Bronchial epithelial cell (primary cell): ENCODE results near the gene SEZ6L. TPM values are rescaled to one million over a fixed set of nuclear protein-coding genes. Genes with fewer than 3 reads are reported as not detected.

Experiments
- DNase-seq: peaks from one replicate; pipeline ENCODE4 v3.0.0-alpha.2; 2010; ENCODE audit warnings: low read depth
- FAIRE-seq: peaks from 2 replicates; lab custom pipeline; 2011; peaks lifted over from hg19 to GRCh38; lab: Jason Lieb, UNC
- H3K27me3 ChIP-seq: 2 replicates; pipeline ENCODE4 v1.5.1; 2011; ENCODE audit warnings: low read length; ENCODE audit not compliant: control insufficient read depth, insufficient read depth
- H3K36me3 ChIP-seq: 2 replicates; pipeline ENCODE4 v1.5.1; 2011; ENCODE audit warnings: low read length; ENCODE audit not compliant: control insufficient read depth, insufficient read depth
- H3K4me3 ChIP-seq: 2 replicates; pipeline ENCODE4 v1.5.1; 2011; ENCODE audit warnings: mild to moderate bottlenecking, low read depth, low read length, control low read depth
- CTCF ChIP-seq: IDR thresholded peaks from 2 replicates; pipeline ENCODE4 v1.5.1; 2011; ENCODE audit warnings: mild to moderate bottlenecking, moderate library complexity, low read length, control low read depth, inconsistent platforms; ENCODE audit not compliant: insufficient read depth, severe bottlenecking
- total RNA-seq: library from RNA; depleted of rRNA; stranded (reverse); fragments of >200 nt; gene quantifications from 2 replicates; pipeline ENCODE4 v1.2.1, GENCODE V29; 2014

The SEZ6L gene
- total RNA-seq, 1 donor from 2014 or later, result not detected

DNA sequence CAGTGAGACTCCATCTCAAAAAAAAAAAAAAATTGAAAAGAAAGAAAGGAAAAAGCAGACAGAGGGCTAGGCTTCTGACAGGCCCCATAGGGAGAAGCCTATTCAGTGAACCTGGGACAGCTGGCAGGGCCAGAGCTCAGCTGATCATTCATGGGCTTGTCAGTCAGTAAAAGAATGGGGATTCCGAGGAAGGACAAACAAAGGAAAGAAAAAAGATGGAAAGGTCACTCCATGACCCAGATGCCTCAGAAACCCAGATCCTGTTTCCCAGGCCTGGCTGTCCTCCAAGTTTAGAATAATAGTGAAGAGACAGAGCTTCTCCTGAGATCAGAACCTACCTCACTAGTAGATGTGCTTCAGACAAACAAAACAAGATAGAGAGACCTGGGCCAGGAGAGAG, 225.5 kb downstream of the SEZ6L start:
- FAIRE-seq, result no peak
- no peaks in the 10 kb centered on the region for H3K27me3 ChIP-seq

DNA sequence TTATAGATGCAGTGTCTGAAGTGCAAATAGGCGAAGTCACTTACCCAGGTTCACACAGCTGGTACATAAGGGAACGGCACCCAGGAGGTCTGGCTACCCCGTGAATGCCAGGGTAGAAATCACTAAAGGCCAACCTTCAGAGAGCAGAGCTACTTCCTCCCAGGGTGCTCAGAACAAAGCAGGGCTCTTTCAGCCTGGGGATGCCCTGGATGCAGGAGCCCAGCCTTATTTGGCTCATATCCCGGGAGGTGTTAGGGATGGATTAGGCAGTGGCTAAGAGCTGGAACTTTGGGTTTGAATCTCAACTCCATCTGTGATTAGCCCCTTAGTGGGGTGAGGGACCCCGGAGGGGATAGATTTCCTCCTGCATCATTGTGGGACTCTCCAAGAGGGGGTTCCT, 226.7 kb downstream of the SEZ6L start:
- Histone ChIP-seq H3K36me3 (no peaks in the 10 kb centered on the region), H3K4me3 (no peak overlapping the region), H3K27me3 (no peaks in the 10 kb centered on the region)
- no peak for DNase-seq
- no peak for FAIRE-seq
- no peak for TF ChIP-seq CTCF

More for the DNA sequence above, 225.5 kb downstream of the SEZ6L start:
- TF ChIP-seq CTCF, result no peak
- no peak for DNase-seq
- Histone ChIP-seq H3K4me3 (no peak overlapping the region), H3K36me3 (no peaks in the 10 kb centered on the region)

GRCh38 chr22:26398741-26399153, 229.5 kb downstream of the SEZ6L start:
- H3K27me3 ChIP-seq, result no peaks in the 10 kb centered on the region
- DNase-seq, result peak; percentile 65
- H3K4me3 ChIP-seq, result no peak overlapping the region
- H3K36me3 ChIP-seq, result no peaks in the 10 kb centered on the region
- FAIRE-seq, result no peak
- TF ChIP-seq CTCF, result peak; percentile 77

DNA sequence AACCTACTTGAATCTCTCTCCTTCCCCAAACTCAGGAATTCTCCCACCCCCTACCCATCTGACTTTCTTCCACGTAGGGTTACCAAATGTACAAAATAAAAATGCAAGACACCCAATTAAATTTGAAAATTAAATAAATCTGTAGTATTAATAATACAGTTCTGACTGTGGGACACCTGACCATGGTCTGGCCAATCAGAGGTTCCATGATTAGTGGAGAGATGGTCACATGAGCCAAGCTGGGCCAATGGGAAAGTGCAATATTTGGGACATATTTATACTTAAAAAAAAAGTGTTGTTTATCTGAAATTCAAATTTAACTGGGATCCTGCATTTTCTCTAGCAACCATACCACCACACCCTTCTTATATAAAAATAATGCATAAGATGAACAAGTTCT, 230.0 kb downstream of the SEZ6L start:
- DNase-seq (no peak), FAIRE-seq (no peak)
- no peaks in the 10 kb centered on the region for H3K36me3 ChIP-seq
- H3K27me3 ChIP-seq, result no peaks in the 10 kb centered on the region
- no peak for TF ChIP-seq CTCF
- H3K4me3 ChIP-seq, result no peak overlapping the region

GRCh38 chr22:26401726-26402125, 232.5 kb downstream of the SEZ6L start:
- Histone ChIP-seq H3K4me3 (no peak overlapping the region), H3K27me3 (peaks cover 4% of the 10 kb centered on the region), H3K36me3 (no peaks in the 10 kb centered on the region)
- no peak for TF ChIP-seq CTCF
- no peak for FAIRE-seq
- DNase-seq, result no peak

GRCh38 chr22:26404851-26405421, 235.7 kb downstream of the SEZ6L start:
- peak; percentile 84 for FAIRE-seq

More at GRCh38 chr22:26404851-26405421, 235.7 kb downstream of the SEZ6L start:
- no peak for TF ChIP-seq CTCF
- Histone ChIP-seq H3K27me3 (peaks cover 4% of the 10 kb centered on the region), H3K36me3 (no peaks in the 10 kb centered on the region), H3K4me3 (no peak overlapping the region)
- DNase-seq, result no peak
